BE2C (cell line): ENCODE measurements around the gene NEURL4.
A peak's percentile ranks its signal among the peaks of the same experiment; 100 is the strongest.

Experiments
- DNase-seq: peaks from one replicate; pipeline ENCODE4 v3.0.0-alpha.2; 2020
- H3K27me3 ChIP-seq: fragments of 250-450 bp; sonication (Bioruptor Pico); 2 replicates; pipeline ENCODE4 v1.5.1; 2020; ENCODE audit warnings: mild to moderate bottlenecking
- H3K36me3 ChIP-seq: fragments of 250-450 bp; sonication (Bioruptor Pico); 2 replicates; pipeline ENCODE4 v1.5.1; 2020; ENCODE audit warnings: mild to moderate bottlenecking
- H3K4me1 ChIP-seq: fragments of 250-450 bp; sonication (Bioruptor Pico); 2 replicates; pipeline ENCODE4 v1.5.1; 2020
- H3K4me3 ChIP-seq: 2 replicates; pipeline ENCODE4 v1.5.1; 2011; ENCODE audit warnings: low read depth, low read length
- H3K9me3 ChIP-seq: fragments of 250-450 bp; sonication (Bioruptor Pico); 2 replicates; pipeline ENCODE4 v1.5.1; 2020
- CTCF ChIP-seq: IDR thresholded peaks from 2 replicates; pipeline ENCODE4 v1.5.1; 2012; ENCODE audit warnings: mild to moderate bottlenecking, low read depth, low read length

NEURL4 gene

GRCh38 chr17:7351665-7352502 lies 22.7 kb upstream of the NEURL4 start, which contains the start of gene KCTD11:
Gene KCTD11 (plus strand): TSS chr17:7352162.
- Histone ChIP-seq H3K4me1 (0 out of 2 replicates have a peak, but pooled peaks cover 2% of the 10 kb centered on the region), H3K4me3 (peak within 1 kb of the TSS; percentile 54), H3K27me3 (no peaks in the 10 kb centered on the region), H3K9me3 (no peaks in the 10 kb centered on the region), H3K36me3 (no peaks in the 10 kb centered on the region)
- peak; percentile 58 for DNase-seq
- TF ChIP-seq CTCF = peak; percentile 30; the same call in 1 of the 2 replicates

GRCh38 chr17:7348478-7349242 lies 19.5 kb upstream of the NEURL4 start:
- no peak for TF ChIP-seq CTCF
- no peaks in the 10 kb centered on the region for H3K27me3 ChIP-seq
- no peak for DNase-seq
- no peak overlapping the region for H3K4me3 ChIP-seq
- no peaks in the 10 kb centered on the region for H3K9me3 ChIP-seq
- H3K4me1 ChIP-seq = 0 out of 2 replicates have a peak, but pooled peaks cover 2% of the 10 kb centered on the region
- no peaks in the 10 kb centered on the region for H3K36me3 ChIP-seq

- DNase-seq = no peak
- no peak for TF ChIP-seq CTCF
- Histone ChIP-seq H3K4me1 (0 out of 2 replicates have a peak, but pooled peaks cover 2% of the 10 kb centered on the region), H3K9me3 (no peaks in the 10 kb centered on the region), H3K27me3 (no peaks in the 10 kb centered on the region), H3K4me3 (no peak overlapping the region), H3K36me3 (no peaks in the 10 kb centered on the region)
These were observed 18.7 kb upstream of the NEURL4 start for GRCh38 chr17:7347630-7348477.

GRCh38 chr17:7346761-7347614 lies 17.9 kb upstream of the NEURL4 start:
- 0 out of 2 replicates have a peak, but pooled peaks cover 2% of the 10 kb centered on the region for H3K4me1 ChIP-seq
- H3K27me3 ChIP-seq = no peaks in the 10 kb centered on the region; the same call in 1 of the 2 replicates
- H3K4me3 ChIP-seq = no peak overlapping the region
- no peaks in the 10 kb centered on the region for H3K36me3 ChIP-seq
- no peak for TF ChIP-seq CTCF
- no peak for DNase-seq
- no peaks in the 10 kb centered on the region for H3K9me3 ChIP-seq

GRCh38 chr17:7343250-7343649 lies 14.1 kb upstream of the NEURL4 start:
- H3K36me3 ChIP-seq = no peaks in the 10 kb centered on the region
- no peak for TF ChIP-seq CTCF
- H3K9me3 ChIP-seq = no peaks in the 10 kb centered on the region
- DNase-seq = no peak
- H3K4me1 ChIP-seq = no peaks in the 10 kb centered on the region
- H3K4me3 ChIP-seq = no peak overlapping the region
- peaks cover 4% of the 10 kb centered on the region; the same call in 1 of the 2 replicates for H3K27me3 ChIP-seq
